CD8-positive, alpha-beta memory T cell (primary cell): ENCODE measurements around the gene GRIN2A. TPM values are rescaled to one million over a fixed set of nuclear protein-coding genes. Genes with fewer than 3 reads are reported as not detected.

Experiments
- CTCF ChIA-PET: fragments of 350-600 bp; sonication (Branson Sonifier 250); formaldehyde crosslinking; loops from one replicate; lab custom pipeline; 2021; ENCODE audit warnings: antibody characterized with exemption; lab: Charles Lee
- POLR2A ChIA-PET: fragments of 350-600 bp; sonication (Branson Sonifier 250); formaldehyde crosslinking; loops from one replicate; lab custom pipeline; 2021; ENCODE audit warnings: antibody characterized with exemption; lab: Charles Lee
- DNase-seq, 5 donors: peaks; one replicate each; pipeline versions ENCODE4 v3.0.0 to v3.0.0-alpha.2; 2020 to 2022; ENCODE audit warnings: mixed read lengths in 1 of 5
- H3K27ac ChIP-seq: one replicate; pipeline ENCODE4 v1.7.0; 2013; ENCODE audit warnings: low read depth, mild to moderate bottlenecking, low read length, moderate library complexity
- H3K27me3 ChIP-seq: 2 replicates; pipeline ENCODE4 v1.7.0; 2013; ENCODE audit warnings: low read length, mild to moderate bottlenecking; ENCODE audit not compliant: insufficient read depth, poor library complexity, severe bottlenecking
- H3K36me3 ChIP-seq: 2 replicates; pipeline ENCODE4 v1.7.0; 2013; ENCODE audit warnings: mild to moderate bottlenecking, low read length, moderate library complexity; ENCODE audit not compliant: insufficient read depth
- H3K4me1 ChIP-seq: 2 replicates; pipeline ENCODE4 v1.7.0; 2013; ENCODE audit warnings: mild to moderate bottlenecking, low read length, moderate library complexity; ENCODE audit not compliant: insufficient read depth
- H3K4me3 ChIP-seq: 2 replicates; pipeline ENCODE4 v1.7.0; 2013; ENCODE audit warnings: mild to moderate bottlenecking, low read length
- H3K9me3 ChIP-seq: 2 replicates; pipeline ENCODE4 v1.7.0; 2013; ENCODE audit warnings: mild to moderate bottlenecking, low read length
- H3K27ac Mint-ChIP-seq, 8 donors: one replicate each; pipeline ENCODE4 v1.8.0; 2020 to 2021; ENCODE audit warnings: mixed read lengths in 8 of 8, mild to moderate bottlenecking in 6 of 8, inconsistent platforms in 3 of 8, moderate library complexity in 3 of 8
- H3K27me3 Mint-ChIP-seq, 2 donors: one replicate each; pipeline ENCODE4 v1.8.0; 2020 to 2021; ENCODE audit warnings: mixed read lengths in 2 of 2, mild to moderate bottlenecking in 1 of 2, moderate library complexity in 1 of 2
- H3K36me3 Mint-ChIP-seq, 3 donors: one replicate each; pipeline ENCODE4 v1.8.0; 2020 to 2021; ENCODE audit warnings: mixed read lengths in 3 of 3, inconsistent platforms in 1 of 3, mild to moderate bottlenecking in 1 of 3
- H3K4me1 Mint-ChIP-seq, 3 donors: one replicate each; pipeline ENCODE4 v1.8.0; 2020 to 2021; ENCODE audit warnings: mixed read lengths in 3 of 3, inconsistent platforms in 1 of 3, mild to moderate bottlenecking in 1 of 3
- H3K4me3 Mint-ChIP-seq, 7 donors: one replicate each; pipeline ENCODE4 v1.8.0; 2020 to 2021; ENCODE audit warnings: mixed read lengths in 7 of 7, mild to moderate bottlenecking in 6 of 7, moderate library complexity in 4 of 7, inconsistent platforms in 2 of 7
- H3K9me3 Mint-ChIP-seq, 5 donors: one replicate each; pipeline ENCODE4 v1.8.0; 2020 to 2022; ENCODE audit warnings: mixed read lengths in 5 of 5, mild to moderate bottlenecking in 3 of 5, moderate library complexity in 2 of 5, inconsistent platforms in 1 of 5
- polyA plus RNA-seq: library from polyadenylated mRNA; unstranded; fragments of 300-500 nt; fragmentation: Illumina TruSeq; gene quantifications from one replicate; pipeline ENCODE4 v1.2.3, GENCODE V29; 2021
- total RNA-seq, 2 experiments: library from RNA; stranded (reverse); gene quantifications; one replicate each; pipeline ENCODE4 v1.2.3, GENCODE V29; 2021

GRIN2A gene
- total and polyA plus RNA-seq, 3 experiments from 2014 or later, result not detected

DNA sequence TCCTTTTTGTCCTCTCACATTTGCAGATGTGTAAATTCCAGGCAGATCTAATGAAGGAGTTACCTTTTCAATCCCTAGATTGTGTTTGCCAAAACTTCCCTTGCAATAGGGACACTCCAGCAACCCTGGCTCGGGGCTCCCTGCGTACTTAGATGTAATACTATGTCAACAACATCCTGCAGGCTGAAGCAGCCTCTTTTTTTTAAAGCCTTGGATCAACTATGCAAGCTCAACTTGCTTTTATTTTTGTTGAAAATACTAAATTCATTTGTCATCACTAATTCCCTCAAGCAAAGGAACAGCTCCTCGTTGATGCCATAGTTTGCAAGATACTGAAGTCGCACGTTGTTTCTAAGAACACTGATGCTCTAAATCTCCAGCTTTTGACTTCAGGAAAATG lies 59.1 kb downstream of the GRIN2A start:
- Histone ChIP-seq H3K4me3 (no peak overlapping the region), H3K9me3 (no peaks in the 10 kb centered on the region), H3K4me1 (no peaks in the 10 kb centered on the region), H3K36me3 (no peaks in the 10 kb centered on the region), H3K27me3 (no peaks in the 10 kb centered on the region), H3K27ac (no peak overlapping the region)
- CTCF ChIA-PET, result no interaction called here
- H3K9me3 Mint-ChIP-seq, result peaks cover 0 to 10% (median 0%) of the 10 kb centered on the region in 5 donors
- POLR2A ChIA-PET, result no interaction called here
- H3K4me1 Mint-ChIP-seq, result no peaks in the 10 kb centered on the region
- no peak overlapping the region for H3K27ac Mint-ChIP-seq
- H3K4me3 Mint-ChIP-seq, result no peak overlapping the region
- H3K36me3 Mint-ChIP-seq, result peaks cover 0 to 2% (median 0%) of the 10 kb centered on the region in 3 donors
- H3K27me3 Mint-ChIP-seq, result peaks cover 7 to 14% of the 10 kb centered on the region in 2 donors
- DNase-seq, result no peak

DNA sequence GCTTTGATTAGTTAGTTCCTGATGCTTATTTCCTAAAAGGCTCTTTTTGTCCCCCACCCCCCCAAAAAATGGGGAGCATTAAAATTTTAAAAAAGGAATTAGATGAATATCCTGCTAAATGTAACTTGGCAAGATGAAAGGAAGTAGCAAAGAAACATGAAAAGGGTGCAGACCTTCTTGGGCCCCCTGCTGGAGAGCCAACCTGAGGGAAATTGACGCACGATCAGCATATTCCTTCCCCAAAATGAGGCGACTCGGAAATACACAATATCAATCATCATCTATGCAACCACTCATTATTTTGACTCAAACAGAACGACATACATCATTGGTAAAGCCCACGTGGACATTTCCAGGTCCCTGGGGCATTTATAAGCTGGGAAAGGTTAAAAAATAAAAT lies 59.7 kb downstream of the GRIN2A start:
- Mint-ChIP-seq H3K4me1 (no peaks in the 10 kb centered on the region), H3K27ac (no peak overlapping the region), H3K27me3 (peaks cover 7 to 14% of the 10 kb centered on the region in 2 donors), H3K36me3 (peaks cover 0 to 2% (median 0%) of the 10 kb centered on the region in 3 donors), H3K4me3 (no peak overlapping the region), H3K9me3 (peaks cover 0 to 10% (median 0%) of the 10 kb centered on the region in 5 donors)
- ChIA-PET CTCF (no interaction called here), POLR2A (no interaction called here)
- Histone ChIP-seq H3K27me3 (no peaks in the 10 kb centered on the region), H3K9me3 (no peaks in the 10 kb centered on the region), H3K36me3 (no peaks in the 10 kb centered on the region), H3K27ac (no peak overlapping the region), H3K4me3 (no peak overlapping the region), H3K4me1 (no peaks in the 10 kb centered on the region)
- DNase-seq, result no peak

DNA sequence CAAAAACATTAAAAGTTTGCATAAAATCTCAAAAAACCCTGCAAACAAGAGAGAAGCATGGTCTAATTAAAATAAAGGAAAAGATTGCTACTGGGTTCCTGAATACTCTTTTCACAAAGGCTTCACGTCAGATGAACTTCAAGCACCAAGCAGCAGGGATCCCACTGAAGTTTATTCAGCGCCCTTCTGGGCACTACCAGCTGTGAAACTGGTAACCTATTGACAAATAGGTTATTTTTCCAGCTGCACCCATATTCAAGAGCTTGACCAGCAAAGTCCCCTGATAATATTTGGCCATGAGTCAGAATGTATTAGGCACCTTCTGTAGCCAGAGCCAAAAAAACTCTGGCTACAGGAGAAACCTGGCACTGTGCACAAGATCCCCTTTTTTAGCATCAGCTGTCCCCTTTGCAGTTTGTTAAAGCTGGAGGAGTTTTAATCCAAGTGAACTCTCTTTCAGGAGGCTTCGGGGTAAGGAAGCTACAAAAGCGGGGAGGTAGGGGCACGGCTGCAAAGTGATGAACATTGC lies 60.3 kb downstream of the GRIN2A start:
- no peak overlapping the region for H3K27ac Mint-ChIP-seq
- ChIA-PET POLR2A (no interaction called here), CTCF (no interaction called here)
- no peak overlapping the region for H3K4me3 Mint-ChIP-seq
- peaks cover 7 to 14% of the 10 kb centered on the region in 2 donors for H3K27me3 Mint-ChIP-seq
- H3K27ac ChIP-seq, result no peak overlapping the region
- H3K36me3 Mint-ChIP-seq, result peaks cover 0 to 2% (median 0%) of the 10 kb centered on the region in 3 donors
- no peaks in the 10 kb centered on the region for H3K27me3 ChIP-seq
- H3K4me3 ChIP-seq, result no peak overlapping the region
- DNase-seq, result no peak
- H3K9me3 Mint-ChIP-seq, result peaks cover 0 to 10% (median 0%) of the 10 kb centered on the region in 5 donors
- no peaks in the 10 kb centered on the region for H3K9me3 ChIP-seq
- H3K4me1 ChIP-seq, result no peaks in the 10 kb centered on the region
- H3K36me3 ChIP-seq, result no peaks in the 10 kb centered on the region
- H3K4me1 Mint-ChIP-seq, result no peaks in the 10 kb centered on the region

GRCh38 chr16:10121491-10121890 lies 60.7 kb downstream of the GRIN2A start:
- H3K36me3 Mint-ChIP-seq, result peaks cover 0 to under 1% (median 0%) of the 10 kb centered on the region in 3 donors
- H3K4me3 Mint-ChIP-seq, result no peak overlapping the region
- CTCF ChIA-PET, result no interaction called here
- Histone ChIP-seq H3K27me3 (no peaks in the 10 kb centered on the region), H3K4me1 (no peaks in the 10 kb centered on the region), H3K27ac (no peak overlapping the region), H3K9me3 (no peaks in the 10 kb centered on the region), H3K4me3 (no peak overlapping the region), H3K36me3 (no peaks in the 10 kb centered on the region)
- peaks cover 0 to 10% (median 0%) of the 10 kb centered on the region in 5 donors for H3K9me3 Mint-ChIP-seq
- POLR2A ChIA-PET, result no interaction called here
- DNase-seq, result no peak
- no peak overlapping the region for H3K27ac Mint-ChIP-seq
- no peaks in the 10 kb centered on the region for H3K4me1 Mint-ChIP-seq
- H3K27me3 Mint-ChIP-seq, result peaks cover 7 to 14% of the 10 kb centered on the region in 2 donors

- ChIA-PET POLR2A (no interaction called here), CTCF (no interaction called here)
- H3K27ac ChIP-seq, result no peak overlapping the region
- Mint-ChIP-seq H3K27ac (peak overlapping the region in 1 of 8 donors; percentile 11), H3K36me3 (no peaks in the 10 kb centered on the region), H3K4me1 (no peaks in the 10 kb centered on the region), H3K27me3 (peaks cover 7 to 14% of the 10 kb centered on the region in 2 donors), H3K9me3 (peaks cover 0 to 10% (median 0%) of the 10 kb centered on the region in 5 donors), H3K4me3 (no peak overlapping the region)
- no peak for DNase-seq
- H3K9me3 ChIP-seq, result no peaks in the 10 kb centered on the region
- no peaks in the 10 kb centered on the region for H3K27me3 ChIP-seq
- H3K36me3 ChIP-seq, result no peaks in the 10 kb centered on the region
- H3K4me3 ChIP-seq, result no peak overlapping the region
- H3K4me1 ChIP-seq, result no peaks in the 10 kb centered on the region
Measured at GRCh38 chr16:10120953-10121352, 61.3 kb downstream of the GRIN2A start.

- Histone ChIP-seq H3K4me1 (no peaks in the 10 kb centered on the region), H3K27me3 (no peaks in the 10 kb centered on the region), H3K27ac (no peak overlapping the region), H3K4me3 (no peak overlapping the region), H3K36me3 (no peaks in the 10 kb centered on the region), H3K9me3 (no peaks in the 10 kb centered on the region)
- H3K4me3 Mint-ChIP-seq, result no peak overlapping the region
- no peak overlapping the region for H3K27ac Mint-ChIP-seq
- H3K9me3 Mint-ChIP-seq, result peaks cover 0 to 10% (median 0%) of the 10 kb centered on the region in 5 donors
- POLR2A ChIA-PET, result no interaction called here
- CTCF ChIA-PET, result no interaction called here
- no peaks in the 10 kb centered on the region for H3K4me1 Mint-ChIP-seq
- no peak for DNase-seq
- H3K27me3 Mint-ChIP-seq, result no peaks in the 10 kb centered on the region
- no peaks in the 10 kb centered on the region for H3K36me3 Mint-ChIP-seq
Measured at GRCh38 chr16:10114409-10114808, 67.8 kb downstream of the GRIN2A start.

DNA sequence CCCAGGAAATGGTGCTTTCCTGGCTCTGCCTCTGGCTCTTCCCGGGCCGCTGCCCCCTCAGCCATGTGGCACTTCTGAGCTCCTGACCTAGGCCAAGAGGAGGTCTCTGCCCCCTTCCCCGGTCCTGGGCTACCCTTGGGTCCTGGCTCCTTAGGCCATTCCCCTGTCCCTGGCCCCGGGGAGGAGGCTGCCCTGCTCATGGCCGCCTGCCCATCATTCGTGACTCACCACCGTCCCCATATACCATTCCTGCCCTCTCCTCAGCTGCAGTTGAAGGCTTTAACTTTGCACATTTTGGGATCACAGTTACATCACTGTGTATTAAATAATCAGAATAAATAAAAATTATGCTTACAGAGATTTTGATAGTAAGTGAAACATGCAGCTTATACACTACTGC lies 69.0 kb downstream of the GRIN2A start:
- ChIA-PET CTCF (no interaction called here), POLR2A (no interaction called here)
- no peak for DNase-seq
- Mint-ChIP-seq H3K4me1 (no peaks in the 10 kb centered on the region), H3K36me3 (no peaks in the 10 kb centered on the region), H3K27me3 (no peaks in the 10 kb centered on the region), H3K27ac (no peak overlapping the region), H3K9me3 (peaks cover 0 to 2% (median 0%) of the 10 kb centered on the region in 5 donors), H3K4me3 (no peak overlapping the region)
- Histone ChIP-seq H3K4me3 (no peak overlapping the region), H3K27me3 (no peaks in the 10 kb centered on the region), H3K9me3 (no peaks in the 10 kb centered on the region), H3K27ac (no peak overlapping the region), H3K36me3 (no peaks in the 10 kb centered on the region), H3K4me1 (no peaks in the 10 kb centered on the region)

DNA sequence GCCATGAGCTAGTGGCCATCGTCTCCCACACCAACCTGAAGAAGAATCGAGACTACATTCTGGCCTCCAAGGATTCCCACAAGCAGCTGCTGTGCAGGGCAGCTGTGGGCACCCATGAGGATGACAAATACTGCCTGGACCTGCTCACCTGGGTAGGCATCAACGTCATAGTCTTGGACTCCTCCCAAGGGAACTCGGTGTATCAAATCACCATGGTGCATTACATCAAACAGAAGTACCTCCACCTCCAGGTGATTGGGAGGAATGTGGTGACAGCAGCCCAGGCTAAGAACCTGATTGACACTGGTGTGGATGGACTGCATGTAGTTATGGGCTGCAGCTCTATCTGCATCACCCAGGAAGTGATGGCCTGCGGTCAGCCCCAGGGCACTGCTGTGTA lies 70.2 kb downstream of the GRIN2A start:
- ChIA-PET CTCF (no interaction called here), POLR2A (no interaction called here)
- H3K4me3 ChIP-seq, result no peak overlapping the region
- Mint-ChIP-seq H3K27ac (no peak overlapping the region), H3K36me3 (no peaks in the 10 kb centered on the region), H3K4me1 (no peaks in the 10 kb centered on the region), H3K27me3 (peaks cover 0 to under 1% of the 10 kb centered on the region in 2 donors), H3K4me3 (no peak overlapping the region), H3K9me3 (peaks cover 0 to 2% (median 0%) of the 10 kb centered on the region in 5 donors)
- no peaks in the 10 kb centered on the region for H3K27me3 ChIP-seq
- no peak for DNase-seq
- H3K36me3 ChIP-seq, result no peaks in the 10 kb centered on the region
- no peak overlapping the region for H3K27ac ChIP-seq
- no peaks in the 10 kb centered on the region for H3K4me1 ChIP-seq
- no peaks in the 10 kb centered on the region for H3K9me3 ChIP-seq
